ENCODE results near the gene SEMA6D. TPM values are rescaled to one million over a fixed set of nuclear protein-coding genes. Genes with fewer than 3 reads are reported as not detected.

The SEMA6D gene
- total and polyA plus RNA-seq, 2 donors (not counting 3 experiments of a cell fraction or from before 2014, with no cell fraction given) = 16.3 to 22.5 TPM

DNA sequence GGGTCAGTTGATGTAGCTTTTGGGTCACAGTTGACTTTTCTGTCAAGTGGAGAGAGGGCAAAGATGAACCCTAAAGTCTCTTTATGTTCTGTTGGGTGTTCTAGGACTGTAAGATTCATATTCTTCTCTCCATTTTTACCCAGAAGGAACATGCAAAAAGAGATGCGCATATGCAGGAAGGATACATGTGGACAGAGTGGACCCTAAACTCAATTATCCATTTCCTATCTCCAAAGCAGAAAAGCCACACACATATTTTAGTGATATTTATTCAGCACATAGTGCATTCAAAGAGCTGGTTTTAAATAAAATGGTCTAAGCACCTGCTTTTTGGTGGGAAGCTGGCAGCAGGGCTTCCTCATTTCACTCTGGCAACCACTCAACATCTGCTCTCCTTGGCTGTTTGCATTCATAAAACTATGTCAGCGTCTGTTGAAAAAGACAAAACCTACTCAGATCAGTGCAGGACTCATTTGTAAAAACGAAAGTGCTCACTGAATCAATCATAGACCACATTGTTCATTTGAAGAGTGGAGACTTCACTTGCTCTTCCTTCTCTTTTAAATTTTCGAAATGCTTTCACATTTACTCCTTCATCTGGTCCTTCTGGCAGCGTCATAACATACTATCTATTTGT is 96.6 kb downstream of the SEMA6D start:
- Histone ChIP-seq H3K9me3 (replicated peaks; ENCODE audit: control insufficient read depth, insufficient read depth, low read length) (no peaks in the 10 kb centered on the region), H3K27ac (ENCODE audit: insufficient read depth, low read depth, low read length) (no peak overlapping the region), H3K9ac (replicated peaks; ENCODE audit: extremely low read depth, insufficient read depth, low read length) (no peak overlapping the region), H3K79me2 (ENCODE audit: control insufficient read depth, insufficient read depth, low read length) (no peaks in the 10 kb centered on the region), H3K9me1 (replicated peaks; ENCODE audit: control insufficient read depth, extremely low read depth, insufficient read depth, low read length) (no peaks in the 10 kb centered on the region), H2AFZ (ENCODE audit: low read depth, low read length) (no peak overlapping the region), H4K20me1 (replicated peaks; ENCODE audit: control insufficient read depth, extremely low read depth, insufficient read depth, low read length) (no peaks in the 10 kb centered on the region), H3K4me2 (ENCODE audit: insufficient read depth, low read length) (no peak overlapping the region), H3K4me1 (ENCODE audit: control insufficient read depth, extremely low read depth, insufficient read depth, low read length) (peaks cover 12% of the 10 kb centered on the region), H3K27me3 (ENCODE audit: control insufficient read depth in 2 of 2, insufficient read depth in 2 of 2, low read length in 2 of 2) (peaks cover 5 to 8% of the 10 kb centered on the region in 2 experiments), H3K4me3 (replicated peaks in 1 of 3; ENCODE audit: insufficient read depth in 1 of 3, low read depth in 1 of 3, low read length in 3 of 3) (no peak overlapping the region), H3K36me3 (ENCODE audit: control insufficient read depth in 2 of 2, extremely low read depth in 1 of 2, insufficient read depth in 2 of 2, low read length in 2 of 2) (no peaks in the 10 kb centered on the region)
- DNase-seq (ENCODE audit: low read depth, low spot score) = no peak
- ChIA-PET CTCF (interaction anchor here (1.0 to 1.4 kb wide), 2 partner anchors 15 to 43 kb away, joined by 3 read pairs; no protein-coding TSS in a partner anchor), POLR2A (no interaction called here)
- dilution Hi-C loops (cut with MboI; ENCODE audit: extremely low pct_ligation_motif_present, low sequenced_read_pairs) = no loop called here
- no TSS peak for BruUV-seq (replicated peaks)
- FAIRE-seq = no peak
- intact Hi-C loops (cut with micrococcal nuclease) = no loop called here
- TF ChIP-seq CTCF (IDR thresholded peaks at IDR 0.05; ENCODE audit: extremely low read depth in 1 of 2, insufficient read depth in 1 of 2, low read depth in 1 of 2, low read length in 2 of 2) = no peak
- no peak for TF ChIP-seq GATA2 (IDR thresholded peaks at IDR 0.05; ENCODE audit: insufficient read depth, insufficient read length, low read depth, low read length)
- no peak for TF ChIP-seq MYC (IDR thresholded peaks at IDR 0.05; ENCODE audit: low read depth, low read length)
- TF ChIP-seq, protein P1, sequence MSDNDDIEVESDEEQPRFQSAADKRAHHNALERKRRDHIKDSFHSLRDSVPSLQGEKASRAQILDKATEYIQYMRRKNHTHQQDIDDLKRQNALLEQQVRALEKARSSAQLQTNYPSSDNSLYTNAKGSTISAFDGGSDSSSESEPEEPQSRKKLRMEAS (IDR thresholded peaks at IDR 0.05; ENCODE audit: insufficient read depth, insufficient read length) = no peak

DNA sequence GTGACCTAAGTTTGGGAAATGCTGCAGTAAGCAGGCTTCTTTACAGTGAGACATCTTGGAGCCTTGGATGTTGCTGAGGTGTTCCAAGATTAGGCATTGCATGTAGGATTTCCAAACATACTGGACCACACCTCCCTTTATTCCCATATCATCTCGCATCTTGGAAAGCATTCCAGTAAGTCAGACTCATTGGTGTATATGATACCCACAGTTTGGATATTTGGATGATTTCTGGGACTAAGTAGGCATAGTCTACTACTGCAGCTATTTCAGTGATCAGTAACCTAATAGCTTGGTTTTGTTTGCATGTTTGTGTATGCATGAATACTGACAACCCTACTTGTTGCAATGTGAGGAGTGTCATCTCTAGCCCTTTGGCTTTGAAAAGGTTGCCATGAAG is 97.3 kb downstream of the SEMA6D start:
- CTCF ChIA-PET = interaction anchor here (1.4 kb wide), 1 partner anchor 42 kb away, joined by 3 read pairs; no protein-coding TSS in a partner anchor
- BruUV-seq (replicated peaks) = no TSS peak
- no peaks in the 10 kb centered on the region for H3K9me3 ChIP-seq (replicated peaks; ENCODE audit: control insufficient read depth, insufficient read depth, low read length)
- dilution Hi-C loops (cut with MboI; ENCODE audit: extremely low pct_ligation_motif_present, low sequenced_read_pairs) (no loop called here), intact Hi-C loops (cut with micrococcal nuclease) (loop anchor here (5.0 kb wide), 1 partner anchor 97 kb away; the partner anchor contains the start of gene SEMA6D)
- POLR2A ChIA-PET = no interaction called here
- H3K4me3 ChIP-seq (replicated peaks in 1 of 3; ENCODE audit: insufficient read depth in 1 of 3, low read depth in 1 of 3, low read length in 3 of 3) = no peak overlapping the region
- no peak overlapping the region for H3K4me2 ChIP-seq (ENCODE audit: insufficient read depth, low read length)
- H3K4me1 ChIP-seq (ENCODE audit: control insufficient read depth, extremely low read depth, insufficient read depth, low read length) = peaks cover 12% of the 10 kb centered on the region
- no peaks in the 10 kb centered on the region for H4K20me1 ChIP-seq (replicated peaks; ENCODE audit: control insufficient read depth, extremely low read depth, insufficient read depth, low read length)
- H3K9me1 ChIP-seq (replicated peaks; ENCODE audit: control insufficient read depth, extremely low read depth, insufficient read depth, low read length) = no peaks in the 10 kb centered on the region
- no peak overlapping the region for H3K27ac ChIP-seq (ENCODE audit: insufficient read depth, low read depth, low read length)
- H3K27me3 ChIP-seq (ENCODE audit: control insufficient read depth in 2 of 2, insufficient read depth in 2 of 2, low read length in 2 of 2) = peaks cover 5 to 8% of the 10 kb centered on the region in 2 experiments
- H2AFZ ChIP-seq (ENCODE audit: low read depth, low read length) = no peak overlapping the region
- TF ChIP-seq FOS (IDR thresholded peaks at IDR 0.05; ENCODE audit: borderline replicate concordance, insufficient read depth, low read length) (no peak), JUN (IDR thresholded peaks at IDR 0.05; ENCODE audit: borderline replicate concordance, insufficient read depth, insufficient read length, low read depth) (no peak), POLR2AphosphoS5 (IDR thresholded peaks at IDR 0.05; ENCODE audit: insufficient read depth, low read depth, low read length) (no peak), EZH2 (IDR thresholded peaks at IDR 0.05; ENCODE audit: borderline replicate concordance, low read depth, low read length, severe bottlenecking) (no peak)
- TF ChIP-seq, protein P1 (IDR thresholded peaks at IDR 0.05; ENCODE audit: insufficient read depth, insufficient read length) = no peak
- no peak overlapping the region for H3K9ac ChIP-seq (replicated peaks; ENCODE audit: extremely low read depth, insufficient read depth, low read length)
- no peaks in the 10 kb centered on the region for H3K79me2 ChIP-seq (ENCODE audit: control insufficient read depth, insufficient read depth, low read length)
- H3K36me3 ChIP-seq (ENCODE audit: control insufficient read depth in 2 of 2, extremely low read depth in 1 of 2, insufficient read depth in 2 of 2, low read length in 2 of 2) = no peaks in the 10 kb centered on the region
- DNase-seq (ENCODE audit: low read depth, low spot score) (no peak), FAIRE-seq (no peak)

All from endothelial cell of umbilical vein (primary cell).